Fibroblast of lung (primary cell): ENCODE data around the gene TJP1. TPM values are rescaled to one million over a fixed set of nuclear protein-coding genes. Genes with fewer than 3 reads are reported as not detected.

Experiments
- DNase-seq, 2 donors: peaks; one replicate each; pipeline versions ENCODE4 v3.0.0 to v3.0.0-alpha.2; 2010; ENCODE audit warnings: low read depth in 2 of 2
- H2AFZ ChIP-seq: 2 replicates; pipeline ENCODE4 v1.5.1; 2012; ENCODE audit warnings: low read length, control low read depth, inconsistent platforms
- H3K27ac ChIP-seq: 2 replicates; pipeline ENCODE4 v1.5.1; 2011; ENCODE audit warnings: low read length, control low read depth; ENCODE audit not compliant: insufficient read depth
- H3K27me3 ChIP-seq: 2 replicates; pipeline ENCODE4 v1.5.1; 2011; ENCODE audit warnings: mild to moderate bottlenecking, low read length; ENCODE audit not compliant: control insufficient read depth, insufficient read depth
- H3K36me3 ChIP-seq: 2 replicates; pipeline ENCODE4 v1.5.1; 2011; ENCODE audit warnings: low read length; ENCODE audit not compliant: control insufficient read depth, insufficient read depth
- H3K4me1 ChIP-seq: 2 replicates; pipeline ENCODE4 v1.5.1; 2011; ENCODE audit warnings: low read length; ENCODE audit not compliant: control insufficient read depth, insufficient read depth; ENCODE audit errors: extremely low read depth
- H3K4me2 ChIP-seq: 2 replicates; pipeline ENCODE4 v1.5.1; 2011; ENCODE audit warnings: low read length, control low read depth; ENCODE audit not compliant: insufficient read depth; ENCODE audit errors: extremely low read depth
- H3K4me3 ChIP-seq, 4 experiments: fragments of 200-600 bp in 1 of 4; sonication (generic) in 1 of 4; replicated peaks in 1 of 4; 2 replicates each; pipeline ENCODE4 v1.5.1; 2011 to 2016; ENCODE audit warnings: low read length in 4 of 4, low read depth in 3 of 4, mild to moderate bottlenecking in 3 of 4, control low read depth in 2 of 4, inconsistent platforms in 1 of 4, mixed read lengths in 1 of 4; ENCODE audit not compliant: insufficient read depth in 1 of 4; ENCODE audit errors: control extremely low read depth in 1 of 4
- H3K79me2 ChIP-seq: 2 replicates; pipeline ENCODE4 v1.5.1; 2012; ENCODE audit warnings: mild to moderate bottlenecking, low read length, inconsistent platforms; ENCODE audit not compliant: control insufficient read depth, insufficient read depth
- H3K9ac ChIP-seq: 2 replicates; pipeline ENCODE4 v1.5.1; 2011; ENCODE audit warnings: mild to moderate bottlenecking, low read length, control low read depth; ENCODE audit not compliant: insufficient read depth
- H3K9me3 ChIP-seq: 2 replicates; pipeline ENCODE4 v1.5.1; 2012; ENCODE audit warnings: low read depth, low read length; ENCODE audit not compliant: control insufficient read depth, insufficient read depth
- H4K20me1 ChIP-seq: 2 replicates; pipeline ENCODE4 v1.5.1; 2011; ENCODE audit warnings: low read length; ENCODE audit not compliant: control insufficient read depth, insufficient read depth; ENCODE audit errors: extremely low read depth
- CTCF ChIP-seq, 2 donors: IDR thresholded peaks in 1 of 2; conservative IDR thresholded peaks in 1 of 2; 1 replicate in 1 of 2; 2 replicates in 1 of 2; pipeline ENCODE4 v1.5.1; 2011 to 2012; ENCODE audit warnings: low read length in 2 of 2, control low read depth in 1 of 2, inconsistent platforms in 1 of 2, low read depth in 1 of 2, mild to moderate bottlenecking in 1 of 2
- EZH2 ChIP-seq: IDR thresholded peaks from 2 replicates; pipeline ENCODE4 v1.5.1; 2012; ENCODE audit warnings: low read length, control low read depth, mild to moderate bottlenecking; ENCODE audit errors: missing control alignments
- polyA plus RNA-seq, 2 donors: library from polyadenylated mRNA; depleted of rRNA in 1 of 2; stranded (reverse) in 1 of 2; unstranded in 1 of 2; fragments of >200 nt; gene quantifications; 2 replicates each; pipeline ENCODE4 v1.2.1, GENCODE V29; 2011 to 2012; ENCODE audit warnings: missing spikeins in 1 of 2
- total RNA-seq: library from RNA; depleted of rRNA; stranded (reverse); fragments of >200 nt; gene quantifications from 2 replicates; pipeline ENCODE4 v1.2.1, GENCODE V29; 2014

TJP1 gene
- total and polyA plus RNA-seq, 2 donors (not counting 1 experiment from before 2014, with no cell fraction given): 53.7 to 110 TPM

GRCh38 chr15:29700296-29700695, 122.0 kb downstream of the TJP1 start:
- no peak overlapping the region for H2AFZ ChIP-seq
- H3K36me3 ChIP-seq: peaks cover 13% of the 10 kb centered on the region
- DNase-seq: no peak
- no peak overlapping the region for H3K4me3 ChIP-seq
- H3K9me3 ChIP-seq: no peaks in the 10 kb centered on the region
- TF ChIP-seq CTCF (conservative IDR thresholded peaks at IDR 0.05 in 1 of 2, IDR thresholded peaks at IDR 0.05 in 1 of 2; ENCODE audit: low read depth in 1 of 2, low read length in 2 of 2) (no peak), EZH2 (no peak)
- no peak overlapping the region for H3K4me2 ChIP-seq
- no peaks in the 10 kb centered on the region for H3K79me2 ChIP-seq
- no peaks in the 10 kb centered on the region for H4K20me1 ChIP-seq
- no peaks in the 10 kb centered on the region for H3K27me3 ChIP-seq
- peaks cover 3% of the 10 kb centered on the region for H3K4me1 ChIP-seq
- no peak overlapping the region for H3K9ac ChIP-seq
- no peak overlapping the region for H3K27ac ChIP-seq

- Histone ChIP-seq H3K9me3 (no peaks in the 10 kb centered on the region), H3K27me3 (no peaks in the 10 kb centered on the region), H3K4me2 (no peak overlapping the region), H3K79me2 (no peaks in the 10 kb centered on the region), H2AFZ (no peak overlapping the region), H4K20me1 (no peaks in the 10 kb centered on the region), H3K36me3 (peaks cover 13% of the 10 kb centered on the region), H3K4me3 (no peak overlapping the region), H3K4me1 (peaks cover 3% of the 10 kb centered on the region), H3K27ac (no peak overlapping the region), H3K9ac (no peak overlapping the region)
- no peak for TF ChIP-seq CTCF (conservative IDR thresholded peaks at IDR 0.05 in 1 of 2, IDR thresholded peaks at IDR 0.05 in 1 of 2; ENCODE audit: low read depth in 1 of 2, low read length in 2 of 2)
- no peak for TF ChIP-seq EZH2
- DNase-seq: no peak
Measured at GRCh38 chr15:29699791-29700190, 122.5 kb downstream of the TJP1 start.

- Histone ChIP-seq H3K4me2 (no peak overlapping the region), H3K9me3 (no peaks in the 10 kb centered on the region), H4K20me1 (no peaks in the 10 kb centered on the region), H3K79me2 (no peaks in the 10 kb centered on the region), H3K9ac (no peak overlapping the region), H3K36me3 (peaks cover 8% of the 10 kb centered on the region), H3K4me3 (no peak overlapping the region), H3K4me1 (peaks cover 3% of the 10 kb centered on the region), H3K27me3 (no peaks in the 10 kb centered on the region), H2AFZ (no peak overlapping the region), H3K27ac (no peak overlapping the region)
- TF ChIP-seq EZH2 (no peak), CTCF (conservative IDR thresholded peaks at IDR 0.05 in 1 of 2, IDR thresholded peaks at IDR 0.05 in 1 of 2; ENCODE audit: low read depth in 1 of 2, low read length in 2 of 2) (no peak)
- peak; percentile 50 to 91 for DNase-seq
Measured at GRCh38 chr15:29698030-29698701, 124.1 kb downstream of the TJP1 start.
